Endothelial cell of umbilical vein (primary cell): ENCODE data around the gene GGN. TPM values are rescaled to one million over a fixed set of nuclear protein-coding genes. Genes with fewer than 3 reads are reported as not detected.

Experiments
- BruUV-seq: library from RNA; stranded (reverse); fragments of 400-500 nt; replicated peaks from 2 replicates; lab custom pipeline; 2021; lab: Mats Ljungman, UMichigan
- CTCF ChIA-PET: fragments of 300-600, 350-600 bp; sonication (Branson Sonifier 250); formaldehyde crosslinking; loops from one replicate; lab custom pipeline; 2021; ENCODE audit warnings: antibody characterized with exemption, inconsistent platforms; lab: Charles Lee
- POLR2A ChIA-PET: fragments of 300-600, 350-600 bp; sonication (Branson Sonifier 250); formaldehyde crosslinking; loops from one replicate; lab custom pipeline; 2021; ENCODE audit warnings: antibody characterized with exemption, inconsistent platforms; lab: Charles Lee
- DNase-seq: peaks from one replicate; pipeline ENCODE4 v3.0.0-alpha.2; 2011; ENCODE audit warnings: low read depth, low spot score
- FAIRE-seq: peaks from 2 replicates; lab custom pipeline; 2011; peaks lifted over from hg19 to GRCh38; lab: Jason Lieb, UNC
- H2AFZ ChIP-seq: 2 replicates; pipeline ENCODE4 v1.6.0; 2012; ENCODE audit warnings: low read depth, low read length, control low read depth, inconsistent platforms
- H3K27ac ChIP-seq: 2 replicates; pipeline ENCODE4 v1.5.1; 2011; ENCODE audit warnings: low read depth, mild to moderate bottlenecking, control low read depth, low read length, moderate library complexity; ENCODE audit not compliant: insufficient read depth
- H3K27me3 ChIP-seq, 2 experiments: 2 replicates each; pipeline versions ENCODE4 v1.6.0 to v1.6.1; 2011; ENCODE audit warnings: low read length in 2 of 2, mixed read lengths in 1 of 2; ENCODE audit not compliant: control insufficient read depth in 2 of 2, insufficient read depth in 2 of 2
- H3K36me3 ChIP-seq, 2 experiments: 2 replicates in 1 of 2; 3 replicates in 1 of 2; pipeline ENCODE4 v1.5.1; 2011; ENCODE audit warnings: low read length in 2 of 2, mild to moderate bottlenecking in 1 of 2, moderate library complexity in 1 of 2; ENCODE audit not compliant: control insufficient read depth in 2 of 2, insufficient read depth in 2 of 2; ENCODE audit errors: extremely low read depth in 1 of 2
- H3K4me1 ChIP-seq: 3 replicates; pipeline ENCODE4 v1.5.1; 2011; ENCODE audit warnings: mild to moderate bottlenecking, low read length; ENCODE audit not compliant: control insufficient read depth, insufficient read depth; ENCODE audit errors: extremely low read depth
- H3K4me2 ChIP-seq: 2 replicates; pipeline ENCODE4 v1.6.1; 2011; ENCODE audit warnings: low read length, control low read depth, mixed read lengths; ENCODE audit not compliant: insufficient read depth
- H3K4me3 ChIP-seq, 3 experiments: fragments of 200-600 bp in 1 of 3; sonication (generic), shearing (Covaris generic) in 1 of 3; replicated peaks in 1 of 3; 2 replicates each; pipeline ENCODE4 v1.5.1; 2011 to 2016; ENCODE audit warnings: control low read depth in 3 of 3, low read length in 3 of 3, mild to moderate bottlenecking in 2 of 3, inconsistent platforms in 1 of 3, low read depth in 1 of 3, moderate library complexity in 1 of 3; ENCODE audit not compliant: insufficient read depth in 1 of 3
- H3K79me2 ChIP-seq: 2 replicates; pipeline ENCODE4 v1.6.0; 2012; ENCODE audit warnings: low read length, inconsistent platforms; ENCODE audit not compliant: control insufficient read depth, insufficient read depth
- H3K9ac ChIP-seq: replicated peaks from 2 replicates; pipeline ENCODE3; 2011; ENCODE audit warnings: low read length, control low read depth; ENCODE audit not compliant: insufficient read depth; ENCODE audit errors: extremely low read depth
- H3K9me1 ChIP-seq: replicated peaks from 3 replicates; pipeline ENCODE4 v1.6.0; 2011; ENCODE audit warnings: mild to moderate bottlenecking, low read length; ENCODE audit not compliant: control insufficient read depth, insufficient read depth; ENCODE audit errors: extremely low read depth
- H3K9me3 ChIP-seq: replicated peaks from 2 replicates; pipeline ENCODE4 v1.5.1; 2012; ENCODE audit warnings: low read length, inconsistent platforms; ENCODE audit not compliant: control insufficient read depth, insufficient read depth
- H4K20me1 ChIP-seq: replicated peaks from 2 replicates; pipeline ENCODE3; 2011; ENCODE audit warnings: mild to moderate bottlenecking, low read length; ENCODE audit not compliant: control insufficient read depth, insufficient read depth; ENCODE audit errors: extremely low read depth
- EZH2 ChIP-seq: IDR thresholded peaks from 2 replicates; pipeline ENCODE4 v1.6.1; 2012; ENCODE audit warnings: borderline replicate concordance, low read depth, mild to moderate bottlenecking, moderate library complexity, low read length, inconsistent platforms; ENCODE audit not compliant: severe bottlenecking
- FOS ChIP-seq: IDR thresholded peaks from 2 replicates; pipeline ENCODE4 v1.6.1; 2011; ENCODE audit warnings: mild to moderate bottlenecking, low read length, moderate library complexity, borderline replicate concordance; ENCODE audit not compliant: insufficient read depth
- GATA2 ChIP-seq: IDR thresholded peaks from 2 replicates; pipeline ENCODE4 v1.7.0; 2011; ENCODE audit warnings: low read depth, mild to moderate bottlenecking, moderate library complexity, mixed read lengths, low read length; ENCODE audit not compliant: insufficient read length, insufficient read depth
- JUN ChIP-seq: IDR thresholded peaks from 2 replicates; pipeline ENCODE4 v1.6.1; 2011; ENCODE audit warnings: borderline replicate concordance, low read depth; ENCODE audit not compliant: insufficient read length, insufficient read depth
- MYC ChIP-seq: IDR thresholded peaks from one replicate; pipeline ENCODE4 v1.6.1; 2011; ENCODE audit warnings: mild to moderate bottlenecking, low read depth, low read length
- POLR2A ChIP-seq: IDR thresholded peaks from 2 replicates; pipeline ENCODE4 v1.6.1; 2012; ENCODE audit warnings: low read depth, mild to moderate bottlenecking, control low read depth, low read length
- POLR2AphosphoS5 ChIP-seq: IDR thresholded peaks from 2 replicates; pipeline ENCODE4 v1.6.1; 2012; ENCODE audit warnings: low read depth, mild to moderate bottlenecking, control low read depth, low read length, moderate library complexity; ENCODE audit not compliant: insufficient read depth
- dilution Hi-C: fragments of 300-500 bp; cut with MboI; formaldehyde crosslinking; loops from one replicate; pipeline ENCODE4 v1.15.0; 2019; ENCODE audit warnings: low sequenced_read_pairs; ENCODE audit not compliant: extremely low pct_ligation_motif_present
- intact Hi-C: fragments of 100-400 bp; cut with micrococcal nuclease; formaldehyde crosslinking; loops from one replicate; pipeline ENCODE4 v1.10.0; 2022
- polyA plus RNA-seq, 4 experiments: library from polyadenylated mRNA; depleted of rRNA in 3 of 4; stranded (reverse) in 3 of 4; unstranded in 1 of 4; fragments of >200 nt; gene quantifications; 2 replicates each; pipeline versions ENCODE4 v1.2.1 to v1.2.3, GENCODE V29; 2011 to 2012; ENCODE audit warnings: missing spikeins in 1 of 4
- total RNA-seq: library from RNA; stranded (reverse); gene quantifications from 2 replicates; pipeline ENCODE4 v1.2.3, GENCODE V29; 2021
- TF ChIP-seq, protein P1 (sequence below), 2 donors: IDR thresholded peaks; 1 replicate in 1 of 2; 2 replicates in 1 of 2; pipeline ENCODE4 v1.5.1; 2011; ENCODE audit warnings: low read length in 2 of 2, mild to moderate bottlenecking in 2 of 2, moderate library complexity in 2 of 2, control low read depth in 1 of 2, inconsistent platforms in 1 of 2, low read depth in 1 of 2; ENCODE audit not compliant: insufficient read depth in 1 of 2; ENCODE audit errors: extremely low read depth in 1 of 2
- TF ChIP-seq, protein P2 (sequence below): IDR thresholded peaks from 2 replicates; pipeline ENCODE4 v1.6.1; 2011; ENCODE audit not compliant: insufficient read depth, insufficient read length

GGN gene
- total and polyA plus RNA-seq, 2 donors (not counting 3 experiments of a cell fraction or from before 2014, with no cell fraction given), result 0.39 to 0.88 TPM

DNA sequence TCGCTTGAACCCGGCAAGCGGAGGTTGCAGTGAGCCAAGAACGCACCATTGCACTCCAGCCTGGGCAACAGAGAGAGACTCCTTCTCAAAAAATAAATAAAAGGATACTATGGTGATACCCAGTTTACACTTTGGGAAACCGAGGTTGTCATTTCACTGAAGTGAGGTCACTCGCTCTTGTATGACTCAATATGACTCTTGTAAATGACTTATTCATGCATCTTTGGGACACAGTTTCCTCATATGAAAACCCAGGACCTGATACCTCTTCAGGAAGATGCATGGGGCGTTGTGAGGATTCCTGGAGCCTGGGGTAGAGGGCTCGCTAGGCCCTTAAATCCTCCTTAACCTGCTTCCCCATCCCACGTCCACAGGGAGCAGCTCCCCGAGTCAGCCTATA is 9.0 kb downstream of the GGN start:
- DNase-seq (no peak), FAIRE-seq (no peak)
- Histone ChIP-seq H3K36me3 (peaks cover 12 to 42% of the 10 kb centered on the region in 2 experiments), H3K79me2 (peaks cover 27% of the 10 kb centered on the region), H2AFZ (no peak overlapping the region), H3K9me1 (no peaks in the 10 kb centered on the region), H3K4me2 (no peak overlapping the region), H3K27me3 (no peaks in the 10 kb centered on the region), H3K27ac (no peak overlapping the region), H3K4me3 (no peak overlapping the region), H3K9ac (no peak overlapping the region), H4K20me1 (no peaks in the 10 kb centered on the region), H3K4me1 (peaks cover 14% of the 10 kb centered on the region), H3K9me3 (no peaks in the 10 kb centered on the region)
- dilution Hi-C loops (no loop called here), intact Hi-C loops (no loop called here)
- CTCF ChIA-PET, result interaction anchor here (1.1 kb wide), 1 partner anchor 9 kb away, joined by 4 read pairs; the partner anchor contains the start of gene GGN
- no TSS peak for BruUV-seq
- POLR2A ChIA-PET, result no interaction called here
- no peak for TF ChIP-seq FOS

DNA sequence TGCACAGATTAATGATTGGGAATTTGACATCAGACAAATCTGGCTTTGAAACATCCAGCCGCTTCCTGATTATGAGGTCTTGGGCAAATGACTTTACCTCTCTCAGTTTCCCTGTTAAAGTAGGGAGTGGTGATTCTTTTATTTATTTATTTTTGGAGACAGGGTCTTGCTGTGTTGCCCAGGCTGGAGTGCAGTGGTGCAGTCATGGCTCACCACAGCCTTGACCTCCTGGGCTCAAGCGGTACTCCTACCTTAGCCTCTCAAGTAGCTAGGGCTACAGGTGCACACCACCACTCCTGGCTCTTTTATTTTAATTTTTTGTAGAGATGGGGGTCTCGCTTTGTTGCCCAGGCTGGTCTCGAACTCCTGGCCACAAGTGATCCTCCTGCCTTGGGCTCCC is 10.8 kb downstream of the GGN start:
- H3K79me2 ChIP-seq, result peaks cover 27% of the 10 kb centered on the region
- DNase-seq (no peak), FAIRE-seq (no peak)
- peaks cover 9 to 35% of the 10 kb centered on the region in 2 experiments for H3K36me3 ChIP-seq
- no peak overlapping the region for H3K4me2 ChIP-seq
- CTCF ChIA-PET, result no interaction called here
- H3K9me3 ChIP-seq, result no peaks in the 10 kb centered on the region
- H4K20me1 ChIP-seq, result no peaks in the 10 kb centered on the region
- intact Hi-C loops (no loop called here), dilution Hi-C loops (no loop called here)
- TF ChIP-seq EZH2, result no peak
- TF ChIP-seq JUN, result no peak
- TF ChIP-seq GATA2, result no peak
- TF ChIP-seq, protein P1, sequence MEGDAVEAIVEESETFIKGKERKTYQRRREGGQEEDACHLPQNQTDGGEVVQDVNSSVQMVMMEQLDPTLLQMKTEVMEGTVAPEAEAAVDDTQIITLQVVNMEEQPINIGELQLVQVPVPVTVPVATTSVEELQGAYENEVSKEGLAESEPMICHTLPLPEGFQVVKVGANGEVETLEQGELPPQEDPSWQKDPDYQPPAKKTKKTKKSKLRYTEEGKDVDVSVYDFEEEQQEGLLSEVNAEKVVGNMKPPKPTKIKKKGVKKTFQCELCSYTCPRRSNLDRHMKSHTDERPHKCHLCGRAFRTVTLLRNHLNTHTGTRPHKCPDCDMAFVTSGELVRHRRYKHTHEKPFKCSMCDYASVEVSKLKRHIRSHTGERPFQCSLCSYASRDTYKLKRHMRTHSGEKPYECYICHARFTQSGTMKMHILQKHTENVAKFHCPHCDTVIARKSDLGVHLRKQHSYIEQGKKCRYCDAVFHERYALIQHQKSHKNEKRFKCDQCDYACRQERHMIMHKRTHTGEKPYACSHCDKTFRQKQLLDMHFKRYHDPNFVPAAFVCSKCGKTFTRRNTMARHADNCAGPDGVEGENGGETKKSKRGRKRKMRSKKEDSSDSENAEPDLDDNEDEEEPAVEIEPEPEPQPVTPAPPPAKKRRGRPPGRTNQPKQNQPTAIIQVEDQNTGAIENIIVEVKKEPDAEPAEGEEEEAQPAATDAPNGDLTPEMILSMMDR (IDR thresholded peaks at IDR 0.05; ENCODE audit: extremely low read depth in 1 of 2, insufficient read depth in 1 of 2, low read depth in 1 of 2, low read length in 2 of 2), result no peak
- TF ChIP-seq FOS, result no peak
- TF ChIP-seq POLR2AphosphoS5, result no peak
- TF ChIP-seq, protein P2, sequence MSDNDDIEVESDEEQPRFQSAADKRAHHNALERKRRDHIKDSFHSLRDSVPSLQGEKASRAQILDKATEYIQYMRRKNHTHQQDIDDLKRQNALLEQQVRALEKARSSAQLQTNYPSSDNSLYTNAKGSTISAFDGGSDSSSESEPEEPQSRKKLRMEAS, result no peak
- TF ChIP-seq POLR2A, result no peak
- TF ChIP-seq MYC, result no peak
- no peak overlapping the region for H3K9ac ChIP-seq
- no peaks in the 10 kb centered on the region for H3K9me1 ChIP-seq
- H2AFZ ChIP-seq, result no peak overlapping the region
- POLR2A ChIA-PET, result interaction anchor here (0.6 kb wide), 1 partner anchor 72 kb away, joined by 7 read pairs; no protein-coding TSS in a partner anchor
- no peak overlapping the region for H3K27ac ChIP-seq
- no peak overlapping the region for H3K4me3 ChIP-seq
- no TSS peak for BruUV-seq
- no peaks in the 10 kb centered on the region for H3K27me3 ChIP-seq
- peaks cover 14% of the 10 kb centered on the region for H3K4me1 ChIP-seq
